ENCODE data around the gene ZNF407.
"Not testable (repeated sequence)": the region's sequence is repeated elsewhere in the genome, so short reads cannot be mapped to it uniquely, and the experiment has no call there.

ZNF407 gene

GRCh38 chr18:75083761-75084160 lies 486.1 kb downstream of the ZNF407 start:
- DNase-seq, result no peak

GRCh38 chr18:75085676-75086075 lies 488.0 kb downstream of the ZNF407 start:
- DNase-seq, result not testable (repeated sequence)

GRCh38 chr18:75086494-75087034 lies 488.9 kb downstream of the ZNF407 start:
- no peak for DNase-seq

- DNase-seq, result no peak
Measured at GRCh38 chr18:75087119-75088020, 489.7 kb downstream of the ZNF407 start.

- DNase-seq, result no peak
Measured at GRCh38 chr18:75088021-75088506, 490.4 kb downstream of the ZNF407 start.

GRCh38 chr18:75088622-75089211 lies 491.0 kb downstream of the ZNF407 start:
- DNase-seq, result no peak

- no peak for DNase-seq
Measured at GRCh38 chr18:75089748-75090327, 492.2 kb downstream of the ZNF407 start.

- DNase-seq, result no peak
Measured at GRCh38 chr18:75090336-75090735, 492.7 kb downstream of the ZNF407 start.

- no peak for DNase-seq
Measured at GRCh38 chr18:75097491-75098225, 500.0 kb downstream of the ZNF407 start.

GRCh38 chr18:75100832-75101630 lies 503.4 kb downstream of the ZNF407 start:
- no peak for DNase-seq

- DNase-seq, result no peak
Measured at GRCh38 chr18:75101916-75102315, 504.2 kb downstream of the ZNF407 start.

GRCh38 chr18:75104029-75104428 lies 506.4 kb downstream of the ZNF407 start:
- DNase-seq, result not testable (repeated sequence)

- DNase-seq, result no peak
Measured at GRCh38 chr18:75104483-75104882, 506.8 kb downstream of the ZNF407 start.

GRCh38 chr18:75105551-75106254 lies 508.0 kb downstream of the ZNF407 start:
- DNase-seq, result no peak

GRCh38 chr18:75106746-75107145 lies 509.1 kb downstream of the ZNF407 start:
- DNase-seq, result no peak

GRCh38 chr18:75107196-75107930 lies 509.7 kb downstream of the ZNF407 start:
- DNase-seq, result no peak

GRCh38 chr18:75107931-75108276 lies 510.2 kb downstream of the ZNF407 start:
- no peak for DNase-seq

GRCh38 chr18:75108579-75109318 lies 511.1 kb downstream of the ZNF407 start:
- no peak for DNase-seq

GRCh38 chr18:75109319-75109691 lies 511.6 kb downstream of the ZNF407 start:
- DNase-seq, result no peak

GRCh38 chr18:75109819-75110218 lies 512.1 kb downstream of the ZNF407 start:
- no peak for DNase-seq
